ENCODE results near the gene ARHGAP18. TPM values are rescaled to one million over a fixed set of nuclear protein-coding genes. Genes with fewer than 3 reads are reported as not detected.
A peak's percentile ranks its signal among the peaks of the same experiment; 100 is the strongest.

The ARHGAP18 gene
- total and polyA plus RNA-seq, 2 of the 13 experiments (the other 11 are each of a cell fraction or from before 2014, with no cell fraction given) = 58.2 to 115 TPM

GRCh38 chr6:129644567-129645015 lies 65.4 kb downstream of the ARHGAP18 start (continued):
- peak; percentile 55; the same call in 1 of the 2 replicates for TF ChIP-seq PPARG (CRISPR knock-in tag; conservative IDR thresholded peaks at IDR 0.05)
- no peak for TF ChIP-seq ZNF354B (CRISPR knock-in tag; IDR thresholded peaks at IDR 0.05)
- peak; percentile 73; the same call in 1 of the 2 replicates for TF ChIP-seq SMYD3 (CRISPR knock-in tag; IDR thresholded peaks at IDR 0.05)
- TF ChIP-seq ZMYM4 (CRISPR knock-in tag; IDR thresholded peaks at IDR 0.05) = no peak
- no peak for TF ChIP-seq ZZZ3 (CRISPR knock-in tag; IDR thresholded peaks at IDR 0.05; ENCODE audit: borderline replicate concordance)
- TF ChIP-seq CENPX (CRISPR knock-in tag; IDR thresholded peaks at IDR 0.05) = no peak
- TF ChIP-seq AKAP8 (CRISPR knock-in tag; IDR thresholded peaks at IDR 0.05) = no peak
- no peak for TF ChIP-seq ZNF550 (CRISPR knock-in tag; IDR thresholded peaks at IDR 0.05; ENCODE audit: borderline replicate concordance)
- no peak for TF ChIP-seq RBFOX2 (IDR thresholded peaks at IDR 0.05; ENCODE audit: low read depth, low read length)
- no peak for TF ChIP-seq ZNF432 (CRISPR knock-in tag; IDR thresholded peaks at IDR 0.05; ENCODE audit: borderline replicate concordance)
- TF ChIP-seq ZUFSP (CRISPR knock-in tag; IDR thresholded peaks at IDR 0.05; ENCODE audit: borderline replicate concordance) = no peak
- TF ChIP-seq ZFP36L2 (CRISPR knock-in tag; IDR thresholded peaks at IDR 0.05) = no peak
- TF ChIP-seq ZNF207 (IDR thresholded peaks at IDR 0.05; ENCODE audit: borderline replicate concordance) = no peak
- no peak for TF ChIP-seq TRIM22 (IDR thresholded peaks at IDR 0.05)
- TF ChIP-seq ATF2 (CRISPR knock-in tag; IDR thresholded peaks at IDR 0.05) = peak; percentile 49; the same call in 1 of the 2 replicates
- peak; percentile 60; the same call in 1 of the 2 replicates for TF ChIP-seq MAX (IDR thresholded peaks at IDR 0.05)
- no peak for TF ChIP-seq ZNF629 (CRISPR knock-in tag; conservative IDR thresholded peaks at IDR 0.05)
- no peak for TF ChIP-seq SMAD1 (CRISPR knock-in tag; IDR thresholded peaks at IDR 0.05; ENCODE audit: borderline replicate concordance, low read depth)
- TF ChIP-seq HOXA5 (CRISPR knock-in tag; IDR thresholded peaks at IDR 0.05) = no peak
- peak; percentile 84 for TF ChIP-seq MED1 (CRISPR knock-in tag; IDR thresholded peaks at IDR 0.05)
- no peak; the same call in 1 of the 2 replicates for TF ChIP-seq DNMT3B (CRISPR knock-in tag; conservative IDR thresholded peaks at IDR 0.05)
- TF ChIP-seq ZNF784 (CRISPR knock-in tag; IDR thresholded peaks at IDR 0.05; ENCODE audit: borderline replicate concordance) = no peak
- TF ChIP-seq ZNF768 (CRISPR knock-in tag; IDR thresholded peaks at IDR 0.05) = no peak
- peak; percentile 70 for TF ChIP-seq MAFF (IDR thresholded peaks at IDR 0.05; ENCODE audit: low read depth, low read length)
- TF ChIP-seq ATF5 (CRISPR knock-in tag; IDR thresholded peaks at IDR 0.05; ENCODE audit: low read depth) = no peak
